SU-DHL-6 (cell line): ENCODE measurements around the gene HOXC5.

Experiments used
- EZH2phosphoT487 ChIP-seq: fragments of 200-600 bp; sonication (generic), shearing (Covaris generic); conservative IDR thresholded peaks from 2 replicates; pipeline ENCODE4 v1.6.1; 2018; ENCODE audit warnings: mild to moderate bottlenecking, antibody characterized with exemption, low read length, moderate library complexity, mixed read lengths
- TF ChIP-seq, protein P1 (sequence below): fragments of 200-600 bp; sonication (generic); IDR thresholded peaks from one replicate; pipeline ENCODE4 v1.5.1; 2017; ENCODE audit warnings: antibody characterized with exemption, mild to moderate bottlenecking, low read length, moderate library complexity; ENCODE audit not compliant: insufficient read depth, poor library complexity, severe bottlenecking

DNA sequence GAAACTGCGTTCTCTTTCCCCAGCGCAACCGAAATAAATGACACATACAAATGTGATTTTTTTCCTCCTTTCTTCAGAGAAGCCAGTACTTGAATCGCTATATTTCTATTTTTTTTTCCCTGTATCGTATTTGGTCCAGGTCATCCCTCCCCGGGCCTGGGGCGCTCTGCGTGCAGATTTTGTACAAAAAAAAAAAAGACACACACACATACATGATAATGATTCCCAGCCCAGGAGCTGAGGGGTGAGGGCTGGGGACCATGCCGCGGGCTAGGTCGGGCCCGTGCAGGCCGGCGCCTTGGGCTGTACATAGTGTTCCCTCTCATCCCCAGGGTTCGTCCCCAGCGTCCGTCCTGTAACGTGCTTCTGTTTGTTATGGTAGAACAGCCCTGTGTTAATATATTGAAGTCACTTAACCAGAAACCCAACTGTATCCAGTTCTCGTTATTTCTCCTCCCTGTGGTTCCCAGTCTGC, 29.9 kb upstream of the HOXC5 start:
- TF ChIP-seq, protein P1, sequence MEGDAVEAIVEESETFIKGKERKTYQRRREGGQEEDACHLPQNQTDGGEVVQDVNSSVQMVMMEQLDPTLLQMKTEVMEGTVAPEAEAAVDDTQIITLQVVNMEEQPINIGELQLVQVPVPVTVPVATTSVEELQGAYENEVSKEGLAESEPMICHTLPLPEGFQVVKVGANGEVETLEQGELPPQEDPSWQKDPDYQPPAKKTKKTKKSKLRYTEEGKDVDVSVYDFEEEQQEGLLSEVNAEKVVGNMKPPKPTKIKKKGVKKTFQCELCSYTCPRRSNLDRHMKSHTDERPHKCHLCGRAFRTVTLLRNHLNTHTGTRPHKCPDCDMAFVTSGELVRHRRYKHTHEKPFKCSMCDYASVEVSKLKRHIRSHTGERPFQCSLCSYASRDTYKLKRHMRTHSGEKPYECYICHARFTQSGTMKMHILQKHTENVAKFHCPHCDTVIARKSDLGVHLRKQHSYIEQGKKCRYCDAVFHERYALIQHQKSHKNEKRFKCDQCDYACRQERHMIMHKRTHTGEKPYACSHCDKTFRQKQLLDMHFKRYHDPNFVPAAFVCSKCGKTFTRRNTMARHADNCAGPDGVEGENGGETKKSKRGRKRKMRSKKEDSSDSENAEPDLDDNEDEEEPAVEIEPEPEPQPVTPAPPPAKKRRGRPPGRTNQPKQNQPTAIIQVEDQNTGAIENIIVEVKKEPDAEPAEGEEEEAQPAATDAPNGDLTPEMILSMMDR, result no peak
- TF ChIP-seq EZH2phosphoT487, result no peak
